Fibroblast of mammary gland (primary cell): Measurements from ENCODE around the gene SRPRA.

ENCODE experiments used
- DNase-seq: peaks from one replicate; pipeline ENCODE4 v3.0.0-alpha.2; 2010; ENCODE audit warnings: low read depth
- H3K4me3 ChIP-seq: 2 replicates; pipeline ENCODE4 v1.5.1; 2011; ENCODE audit warnings: low read depth, mild to moderate bottlenecking, low read length, moderate library complexity; ENCODE audit not compliant: control insufficient read depth
- CTCF ChIP-seq: conservative IDR thresholded peaks from 2 replicates; pipeline ENCODE4 v1.5.1; 2011; ENCODE audit warnings: low read depth, low read length, inconsistent platforms; ENCODE audit not compliant: control insufficient read depth, insufficient read depth

SRPRA gene

GRCh38 chr11:126232683-126233082 is 36.0 kb downstream of the SRPRA start:
- no peak for TF ChIP-seq CTCF

GRCh38 chr11:126231725-126232459 is 36.8 kb downstream of the SRPRA start:
- peak; percentile 62 for DNase-seq
- no peak overlapping the region for H3K4me3 ChIP-seq
- no peak for TF ChIP-seq CTCF

More at GRCh38 chr11:126232683-126233082, 36.0 kb downstream of the SRPRA start:
- no peak for DNase-seq
- H3K4me3 ChIP-seq = no peak overlapping the region

- TF ChIP-seq CTCF = no peak
- DNase-seq = peak; percentile 75
- H3K4me3 ChIP-seq = no peak overlapping the region
These were observed 38.7 kb downstream of the SRPRA start for GRCh38 chr11:126229858-126230540.

GRCh38 chr11:126226334-126227084 is 42.2 kb downstream of the SRPRA start:
- DNase-seq = no peak
- no peak for TF ChIP-seq CTCF
- no peak overlapping the region for H3K4me3 ChIP-seq

GRCh38 chr11:126225295-126225665 is 43.4 kb downstream of the SRPRA start:
- no peak for TF ChIP-seq CTCF
- no peak overlapping the region for H3K4me3 ChIP-seq
- no peak for DNase-seq

- TF ChIP-seq CTCF = no peak
- DNase-seq = no peak
- H3K4me3 ChIP-seq = no peak overlapping the region
These were observed 43.9 kb downstream of the SRPRA start for GRCh38 chr11:126224647-126225294.
